ENCODE data around the gene ITPR1.
"Not testable (repeated sequence)": the region's sequence is repeated elsewhere in the genome, so short reads cannot be mapped to it uniquely, and the experiment has no call there.

Gene ITPR1

DNA sequence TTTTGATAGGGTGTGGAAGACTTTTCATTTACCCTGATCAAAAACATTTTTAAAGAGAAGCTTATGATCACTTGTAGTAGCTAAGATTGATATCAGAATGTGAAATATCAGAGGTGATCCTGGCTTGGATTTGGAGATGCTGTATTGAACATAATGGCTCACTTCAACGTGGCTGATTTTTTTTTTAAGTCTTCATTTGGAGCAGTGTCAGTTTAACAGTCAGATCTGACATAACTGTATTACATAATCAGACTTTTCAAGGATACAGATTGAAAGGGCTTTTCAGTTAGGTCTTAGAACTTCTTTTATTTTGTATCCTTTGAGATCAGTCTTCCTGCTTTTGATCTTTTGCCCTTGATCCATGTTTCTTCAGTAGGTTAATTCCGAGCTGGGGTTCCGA, 98.5 kb downstream of the ITPR1 start:
- TF ChIP-seq, protein P1, sequence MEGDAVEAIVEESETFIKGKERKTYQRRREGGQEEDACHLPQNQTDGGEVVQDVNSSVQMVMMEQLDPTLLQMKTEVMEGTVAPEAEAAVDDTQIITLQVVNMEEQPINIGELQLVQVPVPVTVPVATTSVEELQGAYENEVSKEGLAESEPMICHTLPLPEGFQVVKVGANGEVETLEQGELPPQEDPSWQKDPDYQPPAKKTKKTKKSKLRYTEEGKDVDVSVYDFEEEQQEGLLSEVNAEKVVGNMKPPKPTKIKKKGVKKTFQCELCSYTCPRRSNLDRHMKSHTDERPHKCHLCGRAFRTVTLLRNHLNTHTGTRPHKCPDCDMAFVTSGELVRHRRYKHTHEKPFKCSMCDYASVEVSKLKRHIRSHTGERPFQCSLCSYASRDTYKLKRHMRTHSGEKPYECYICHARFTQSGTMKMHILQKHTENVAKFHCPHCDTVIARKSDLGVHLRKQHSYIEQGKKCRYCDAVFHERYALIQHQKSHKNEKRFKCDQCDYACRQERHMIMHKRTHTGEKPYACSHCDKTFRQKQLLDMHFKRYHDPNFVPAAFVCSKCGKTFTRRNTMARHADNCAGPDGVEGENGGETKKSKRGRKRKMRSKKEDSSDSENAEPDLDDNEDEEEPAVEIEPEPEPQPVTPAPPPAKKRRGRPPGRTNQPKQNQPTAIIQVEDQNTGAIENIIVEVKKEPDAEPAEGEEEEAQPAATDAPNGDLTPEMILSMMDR (IDR thresholded peaks at IDR 0.05; ENCODE audit: extremely low read depth, missing control alignments), result no peak
- DNase-seq (ENCODE audit: low spot score), result no peak

DNA sequence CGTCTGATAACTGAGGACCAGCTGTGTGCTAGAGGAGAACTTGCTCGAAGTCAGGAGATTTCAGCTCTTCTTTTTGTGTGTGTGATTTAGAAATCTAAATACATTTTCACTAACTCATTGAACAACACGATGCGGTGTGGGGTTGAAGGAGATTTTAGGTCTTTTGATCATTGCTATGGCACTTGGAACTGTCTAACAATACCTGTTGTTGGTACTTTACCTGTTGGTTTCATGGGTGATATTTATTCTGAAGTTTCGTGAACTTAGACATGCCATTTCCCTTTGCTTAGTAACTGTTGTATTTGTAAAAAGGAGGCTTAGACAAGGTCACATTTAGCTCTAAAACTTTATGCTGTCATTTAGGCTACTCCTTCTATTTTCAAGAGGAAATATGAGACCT, 99.9 kb downstream of the ITPR1 start:
- TF ChIP-seq, protein P1 (IDR thresholded peaks at IDR 0.05; ENCODE audit: extremely low read depth, missing control alignments), result no peak
- DNase-seq (ENCODE audit: low spot score), result no peak

DNA sequence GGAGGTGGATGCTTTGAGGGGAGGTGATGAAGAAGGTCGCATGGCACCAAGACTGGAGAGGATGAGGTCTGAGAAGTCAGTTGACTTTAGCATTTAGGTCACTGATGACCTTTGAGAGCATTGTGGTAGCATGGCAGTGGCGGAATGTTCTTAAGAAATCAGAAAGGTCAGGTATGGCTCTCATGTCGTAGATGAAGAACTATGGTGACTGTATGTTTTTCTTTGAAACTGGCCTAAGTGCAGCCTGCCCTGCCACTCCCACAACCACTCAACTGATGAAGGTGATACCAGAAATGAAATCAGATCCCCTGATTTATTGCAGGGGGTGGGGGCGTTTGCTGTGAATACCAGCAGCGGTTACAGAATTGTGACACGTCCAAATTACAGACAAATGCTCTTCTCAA, 102.6 kb downstream of the ITPR1 start:
- no peak for DNase-seq (ENCODE audit: low spot score)
- TF ChIP-seq, protein P1 (IDR thresholded peaks at IDR 0.05; ENCODE audit: extremely low read depth, missing control alignments), result no peak

DNA sequence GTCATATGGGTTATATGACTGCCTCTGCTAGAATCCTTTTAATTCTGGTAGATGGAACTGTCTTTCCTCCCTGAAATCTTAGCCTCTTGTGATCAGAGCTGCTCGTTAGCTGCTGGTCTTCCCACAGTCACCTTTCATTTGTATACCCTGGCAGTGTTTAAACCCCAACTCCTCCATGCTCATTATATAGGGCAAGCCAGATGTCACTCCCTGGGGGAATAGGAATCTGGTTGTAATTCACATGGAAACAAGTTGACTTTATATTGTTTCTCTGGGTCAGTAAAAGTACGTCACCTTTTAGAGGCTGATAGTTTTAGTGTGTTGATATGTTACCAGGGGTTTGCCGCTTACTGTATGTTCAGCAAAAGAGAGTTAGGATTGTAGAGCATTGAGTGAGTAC, 103.5 kb downstream of the ITPR1 start:
- DNase-seq (ENCODE audit: low spot score), result no peak

DNA sequence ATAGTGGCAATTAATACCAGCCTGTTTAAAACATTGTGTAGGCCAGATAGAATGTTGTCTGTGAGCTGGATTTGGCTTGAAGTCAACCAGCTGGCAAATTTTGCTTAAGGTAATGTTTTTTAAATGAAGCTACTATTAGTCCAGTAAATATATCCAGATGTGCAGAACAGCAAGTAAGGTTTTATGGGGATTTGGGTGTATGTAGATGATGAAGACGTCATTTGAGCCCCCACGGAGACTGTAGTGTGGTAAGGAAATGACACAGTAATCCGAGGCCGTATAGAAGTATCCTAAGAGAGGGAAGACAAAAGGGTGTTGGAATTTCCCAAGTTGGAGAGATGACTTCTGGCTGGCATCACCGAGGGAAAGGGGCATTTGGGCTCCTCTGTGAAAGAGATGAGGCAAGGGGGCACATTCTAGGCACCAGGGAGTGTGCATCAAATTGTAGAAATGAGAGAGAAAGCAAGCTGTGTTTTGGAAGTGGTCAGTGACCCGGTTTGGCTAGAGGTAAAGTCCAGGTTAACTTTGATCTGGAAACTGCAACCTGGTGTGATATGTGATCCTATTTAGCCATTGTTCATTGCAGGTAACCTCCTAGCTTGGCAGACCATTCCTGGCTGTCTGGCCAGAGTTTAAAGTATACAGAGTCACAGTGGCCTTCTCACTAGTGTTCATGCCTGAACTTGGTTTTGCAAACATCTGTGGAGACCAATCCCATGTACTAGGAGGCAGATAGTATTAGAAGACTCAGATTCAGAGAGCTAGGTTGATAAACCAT, 104.2 kb downstream of the ITPR1 start:
- DNase-seq (ENCODE audit: low spot score), result no peak
- TF ChIP-seq, protein P1 (IDR thresholded peaks at IDR 0.05; ENCODE audit: extremely low read depth, missing control alignments), result no peak

More for the DNA sequence above, 103.5 kb downstream of the ITPR1 start:
- TF ChIP-seq, protein P1 (IDR thresholded peaks at IDR 0.05; ENCODE audit: extremely low read depth, missing control alignments), result no peak

DNA sequence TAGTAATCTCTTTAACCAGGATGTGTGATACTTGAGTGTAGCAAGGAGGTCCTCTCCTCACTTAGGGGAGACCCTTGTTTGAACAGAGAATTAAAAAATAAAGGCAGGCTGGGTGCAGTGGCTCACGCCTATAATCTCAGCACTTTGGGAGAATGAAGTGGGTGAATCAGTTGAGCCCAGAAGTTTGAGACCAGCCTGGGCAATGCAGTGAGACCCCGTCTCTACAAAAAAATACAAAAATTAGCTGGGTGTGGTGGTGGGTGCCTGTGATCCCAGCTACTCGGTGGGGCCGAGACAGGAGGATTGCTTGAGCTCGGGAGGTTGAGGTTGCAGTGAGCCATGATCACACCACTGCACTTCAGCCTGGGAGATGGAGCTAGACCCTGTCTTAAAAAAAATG, 105.1 kb downstream of the ITPR1 start:
- not testable (repeated sequence) for DNase-seq (ENCODE audit: low spot score)

DNA sequence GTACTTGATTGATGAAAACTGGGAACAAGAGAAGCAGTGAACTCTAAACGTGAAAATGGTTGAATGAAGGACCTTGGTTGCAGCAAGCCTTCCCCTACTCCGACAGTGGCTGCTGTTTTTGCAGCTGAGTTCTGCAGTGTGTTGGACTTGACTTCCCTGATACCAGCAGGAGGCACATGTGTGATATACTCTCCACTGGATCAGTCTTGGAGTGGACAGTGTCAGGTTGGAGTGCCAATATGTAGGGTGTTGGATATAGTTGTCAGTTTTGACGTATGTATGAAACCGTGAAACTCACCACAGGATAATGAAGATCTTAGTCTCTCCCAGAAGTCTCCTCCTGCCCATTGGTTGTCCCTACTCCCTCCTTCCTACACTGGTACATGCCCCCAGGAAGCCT, 106.5 kb downstream of the ITPR1 start:
- TF ChIP-seq, protein P1 (IDR thresholded peaks at IDR 0.05; ENCODE audit: extremely low read depth, missing control alignments), result no peak
- DNase-seq (ENCODE audit: low spot score), result no peak

DNA sequence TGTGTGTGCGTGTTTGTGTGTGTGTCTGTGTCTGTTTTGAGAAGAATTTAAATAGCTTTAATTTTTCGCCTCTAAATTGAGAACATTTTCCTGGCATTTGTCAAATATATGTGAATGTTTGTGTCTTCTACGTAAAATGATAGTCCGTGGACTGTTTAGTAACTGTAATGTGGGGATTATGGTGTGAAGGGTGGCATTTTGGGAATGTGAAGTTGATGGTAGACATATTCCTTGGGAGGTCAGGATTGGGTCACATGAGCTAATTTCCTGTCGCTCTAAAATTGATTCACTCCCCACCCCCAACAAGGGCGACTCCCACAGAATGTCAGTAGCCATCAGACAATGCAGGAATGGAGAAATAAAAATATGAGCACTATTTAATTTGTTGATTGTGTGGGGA, 107.3 kb downstream of the ITPR1 start:
- DNase-seq (ENCODE audit: low spot score), result no peak
- TF ChIP-seq, protein P1 (IDR thresholded peaks at IDR 0.05; ENCODE audit: extremely low read depth, missing control alignments), result no peak

Data from GM20000 (cell line).